ENCODE results near the gene DTD2.
"Not testable (repeated sequence)": the region's sequence is repeated elsewhere in the genome, so short reads cannot be mapped to it uniquely, and the experiment has no call there.

DTD2 gene

DNA sequence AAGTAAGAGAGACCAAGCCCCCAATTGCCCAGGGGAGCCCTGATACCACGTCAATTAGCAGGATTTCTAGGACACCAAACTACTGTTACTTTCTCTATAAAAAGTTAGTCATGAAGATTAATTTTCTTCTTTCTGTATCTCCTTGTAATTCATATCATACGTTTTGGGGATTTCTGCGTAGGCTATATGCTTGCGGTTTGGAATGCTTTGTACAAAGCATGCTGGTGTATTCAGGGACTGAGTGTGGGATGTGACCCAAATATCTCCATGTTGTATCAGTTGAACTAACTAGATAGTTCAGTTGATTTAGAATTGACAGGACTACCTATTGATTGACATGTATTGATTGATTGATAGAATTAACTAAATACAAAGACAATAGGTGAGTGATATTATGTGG, 22.9 kb upstream of the DTD2 start:
- Histone ChIP-seq H3K27ac (no peak overlapping the region), H3K4me3 (no peak overlapping the region), H3K36me3 (ENCODE audit: insufficient read depth, low read length) (no peaks in the 10 kb centered on the region), H3K9me3 (ENCODE audit: low read depth, low read length) (no peaks in the 10 kb centered on the region), H3K9ac (ENCODE audit: insufficient read length) (no peak overlapping the region)
- TF ChIP-seq FOXP2 (optimal IDR thresholded peaks at IDR 0.05; ENCODE audit: control extremely low read depth, extremely low read length, insufficient read depth) (no peak), EZH2 (IDR thresholded peaks at IDR 0.05) (no peak), POLR2AphosphoS5 (IDR thresholded peaks at IDR 0.05; ENCODE audit: borderline replicate concordance, low read depth, low read length) (no peak)
- no peak for DNase-seq (ENCODE audit: low read depth, low spot score)

DNA sequence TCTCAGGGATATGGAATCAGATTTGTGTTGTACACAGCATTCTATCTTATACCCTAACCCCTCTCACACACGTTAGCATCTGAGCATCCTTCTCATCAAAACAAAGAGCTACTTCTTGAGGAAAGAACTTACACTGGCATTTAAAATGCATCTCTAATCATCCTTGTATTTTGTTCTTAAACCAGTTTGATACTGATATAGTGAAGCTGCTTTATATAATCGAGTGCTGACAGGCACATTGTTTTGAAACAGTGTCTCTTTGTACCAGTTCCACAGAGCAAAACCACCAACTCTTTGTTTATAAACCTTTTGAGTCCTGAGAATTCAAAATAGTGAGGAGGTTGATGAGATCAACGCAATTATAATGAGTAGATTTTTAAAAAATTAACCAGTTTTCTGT, 21.7 kb upstream of the DTD2 start:
- Histone ChIP-seq H3K9ac (ENCODE audit: insufficient read length) (no peak overlapping the region), H3K9me3 (ENCODE audit: low read depth, low read length) (0 out of 2 replicates have a peak, but pooled peaks cover 3% of the 10 kb centered on the region), H3K4me3 (no peak overlapping the region), H3K27ac (no peak overlapping the region), H3K36me3 (ENCODE audit: insufficient read depth, low read length) (no peaks in the 10 kb centered on the region)
- no peak for DNase-seq (ENCODE audit: low read depth, low spot score)
- no peak for TF ChIP-seq POLR2AphosphoS5 (IDR thresholded peaks at IDR 0.05; ENCODE audit: borderline replicate concordance, low read depth, low read length)
- no peak for TF ChIP-seq EZH2 (IDR thresholded peaks at IDR 0.05)
- no peak for TF ChIP-seq FOXP2 (optimal IDR thresholded peaks at IDR 0.05; ENCODE audit: control extremely low read depth, extremely low read length, insufficient read depth)

DNA sequence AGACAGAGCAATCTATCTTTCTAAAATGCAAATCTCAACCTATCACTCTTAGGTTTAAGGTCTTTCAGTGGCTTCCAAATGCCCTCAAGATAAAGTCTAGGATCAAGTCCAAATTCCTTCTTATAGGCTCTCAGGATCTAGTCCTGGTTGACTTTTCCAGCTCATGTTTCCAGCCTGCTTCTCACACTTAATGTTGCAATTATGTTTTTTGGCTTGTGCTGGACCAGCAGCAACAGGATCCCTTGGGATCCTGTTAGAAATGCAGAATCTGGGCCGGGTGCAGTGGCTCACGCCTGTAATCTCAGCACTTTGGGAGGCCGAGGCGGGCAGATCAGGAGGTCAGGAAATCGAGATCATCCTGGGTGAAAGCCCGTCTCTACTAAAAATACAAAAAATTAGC, 19.9 kb upstream of the DTD2 start:
- Histone ChIP-seq H3K4me3 (no peak overlapping the region), H3K27ac (no peak overlapping the region), H3K9ac (ENCODE audit: insufficient read length) (no peak overlapping the region), H3K9me3 (ENCODE audit: low read depth, low read length) (0 out of 2 replicates have a peak, but pooled peaks cover 3% of the 10 kb centered on the region), H3K36me3 (ENCODE audit: insufficient read depth, low read length) (no peaks in the 10 kb centered on the region)
- TF ChIP-seq POLR2AphosphoS5 (IDR thresholded peaks at IDR 0.05; ENCODE audit: borderline replicate concordance, low read depth, low read length): no peak
- TF ChIP-seq FOXP2 (optimal IDR thresholded peaks at IDR 0.05; ENCODE audit: control extremely low read depth, extremely low read length, insufficient read depth): no peak
- no peak for TF ChIP-seq EZH2 (IDR thresholded peaks at IDR 0.05)
- DNase-seq (ENCODE audit: low read depth, low spot score): no peak

DNA sequence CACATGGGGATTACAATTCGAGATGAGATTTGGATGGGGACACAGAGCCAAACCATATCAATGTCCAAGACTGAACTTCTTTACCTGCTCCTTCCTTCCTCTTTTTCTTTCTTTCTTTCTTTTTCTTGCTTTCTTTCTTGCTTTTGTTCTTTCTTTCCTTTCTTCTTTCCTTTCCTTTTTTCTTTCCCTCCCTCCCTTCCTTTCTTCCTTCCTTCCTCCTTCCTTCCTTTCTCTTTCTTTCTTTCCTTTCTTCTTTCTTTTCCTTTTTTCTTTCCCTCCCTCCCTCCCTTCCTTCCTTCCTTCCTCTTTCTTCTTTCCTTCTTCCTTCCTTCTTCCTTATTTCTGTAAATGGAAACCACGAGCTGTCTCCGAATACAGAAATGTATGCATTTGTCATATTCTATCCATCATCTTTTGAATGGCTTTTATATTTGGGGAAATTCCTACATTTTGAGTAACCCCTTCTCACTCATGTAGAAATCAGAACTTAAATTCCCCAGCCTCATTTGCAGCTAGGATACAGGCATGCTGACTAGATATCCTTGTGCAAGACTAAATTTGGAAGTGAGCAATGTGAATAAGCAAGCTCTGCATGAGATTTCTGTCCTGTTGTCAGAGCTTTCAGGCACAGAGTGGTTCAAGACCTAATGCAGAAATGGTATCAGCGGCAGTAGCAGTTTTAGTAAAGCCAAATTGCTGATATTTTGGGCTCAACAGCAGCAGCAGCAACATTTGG, 19.0 kb upstream of the DTD2 start:
- no peak for DNase-seq (ENCODE audit: low read depth, low spot score)
- TF ChIP-seq FOXP2 (optimal IDR thresholded peaks at IDR 0.05; ENCODE audit: control extremely low read depth, extremely low read length, insufficient read depth): no peak
- TF ChIP-seq POLR2AphosphoS5 (IDR thresholded peaks at IDR 0.05; ENCODE audit: borderline replicate concordance, low read depth, low read length): no peak
- TF ChIP-seq EZH2 (IDR thresholded peaks at IDR 0.05): no peak
- Histone ChIP-seq H3K9me3 (ENCODE audit: low read depth, low read length) (0 out of 2 replicates have a peak, but pooled peaks cover 3% of the 10 kb centered on the region), H3K9ac (ENCODE audit: insufficient read length) (no peak overlapping the region), H3K4me3 (no peak overlapping the region), H3K36me3 (ENCODE audit: insufficient read depth, low read length) (no peaks in the 10 kb centered on the region), H3K27ac (no peak overlapping the region)

DNA sequence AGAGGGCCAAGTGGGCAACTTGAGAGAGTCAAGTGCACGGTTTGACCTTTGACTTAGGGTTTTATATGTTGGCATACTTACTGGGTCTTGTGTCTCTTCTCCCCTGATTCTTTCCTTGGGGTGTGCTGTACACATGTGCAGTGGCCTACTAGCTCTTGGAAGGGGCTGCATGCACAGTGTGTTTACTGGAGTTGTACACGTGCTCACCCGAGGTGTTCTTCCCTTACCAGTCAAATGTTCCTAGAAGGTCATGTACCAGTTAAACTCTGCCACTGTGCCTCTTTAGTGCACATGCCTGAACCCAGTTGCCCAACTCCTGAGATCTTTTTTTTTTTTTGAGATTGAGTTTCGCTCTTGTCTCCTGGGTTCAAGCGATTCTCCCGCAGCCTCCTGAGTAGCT, 9.2 kb upstream of the DTD2 start:
- TF ChIP-seq FOXP2 (optimal IDR thresholded peaks at IDR 0.05; ENCODE audit: control extremely low read depth, extremely low read length, insufficient read depth): no peak
- no peak for TF ChIP-seq POLR2AphosphoS5 (IDR thresholded peaks at IDR 0.05; ENCODE audit: borderline replicate concordance, low read depth, low read length)
- TF ChIP-seq EZH2 (IDR thresholded peaks at IDR 0.05): no peak
- no peak for DNase-seq (ENCODE audit: low read depth, low spot score)
- Histone ChIP-seq H3K36me3 (ENCODE audit: insufficient read depth, low read length) (no peaks in the 10 kb centered on the region), H3K4me3 (no peak overlapping the region), H3K9me3 (ENCODE audit: low read depth, low read length) (no peaks in the 10 kb centered on the region), H3K27ac (no peak overlapping the region), H3K9ac (ENCODE audit: insufficient read length) (no peak overlapping the region)

DNA sequence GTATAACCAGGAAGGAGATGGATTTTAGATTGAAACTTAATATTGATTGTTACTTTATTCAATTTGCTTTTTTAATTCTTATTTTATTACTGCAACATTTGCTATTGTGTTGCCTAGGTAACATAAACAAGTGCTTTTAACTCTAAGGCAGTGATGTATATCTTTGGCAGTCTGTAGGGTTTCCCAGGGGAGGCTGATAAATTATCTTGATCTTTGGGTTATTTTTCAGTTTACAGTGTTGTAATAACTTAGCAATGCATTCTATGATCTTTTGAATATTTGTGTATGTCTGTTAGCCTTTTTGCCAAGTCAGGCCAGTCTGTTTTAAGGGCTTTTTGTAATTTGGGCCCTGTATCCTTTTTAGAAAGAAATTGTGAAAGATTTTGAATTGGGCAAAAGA, 7.8 kb upstream of the DTD2 start:
- DNase-seq (ENCODE audit: low read depth, low spot score): no peak
- H3K9ac ChIP-seq (ENCODE audit: insufficient read length): no peak overlapping the region
- TF ChIP-seq FOXP2 (optimal IDR thresholded peaks at IDR 0.05; ENCODE audit: control extremely low read depth, extremely low read length, insufficient read depth) (no peak), POLR2AphosphoS5 (IDR thresholded peaks at IDR 0.05; ENCODE audit: borderline replicate concordance, low read depth, low read length) (no peak), EZH2 (IDR thresholded peaks at IDR 0.05) (no peak)
- no peak overlapping the region for H3K4me3 ChIP-seq
- no peak overlapping the region for H3K27ac ChIP-seq
- H3K9me3 ChIP-seq (ENCODE audit: low read depth, low read length): no peaks in the 10 kb centered on the region
- H3K36me3 ChIP-seq (ENCODE audit: insufficient read depth, low read length): no peaks in the 10 kb centered on the region

DNA sequence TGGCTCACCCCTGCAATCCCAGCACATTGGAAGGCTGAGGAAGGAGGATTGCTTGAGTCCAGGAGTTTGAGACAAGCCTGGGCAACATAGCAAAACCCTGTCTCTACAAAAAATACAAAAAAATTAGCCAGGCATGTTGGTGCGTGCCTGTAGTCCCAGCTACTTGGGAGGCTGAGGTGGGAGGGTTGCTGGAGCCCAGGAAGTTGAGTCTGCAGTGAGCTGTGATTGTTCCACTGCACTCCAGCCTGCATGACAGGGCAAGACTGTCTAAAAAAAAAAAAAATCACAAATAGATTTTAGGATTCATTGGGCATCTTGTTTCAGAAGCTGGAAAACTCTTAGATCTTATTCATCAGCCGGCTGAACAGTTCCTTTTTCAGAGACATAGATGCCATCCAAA, 5.1 kb upstream of the DTD2 start:
- H3K4me3 ChIP-seq; H3K36me3 ChIP-seq (ENCODE audit: insufficient read depth, low read length); H3K9ac ChIP-seq (ENCODE audit: insufficient read length); H3K27ac ChIP-seq; H3K9me3 ChIP-seq (ENCODE audit: low read depth, low read length); DNase-seq (ENCODE audit: low read depth, low spot score): not testable (repeated sequence)

DNA sequence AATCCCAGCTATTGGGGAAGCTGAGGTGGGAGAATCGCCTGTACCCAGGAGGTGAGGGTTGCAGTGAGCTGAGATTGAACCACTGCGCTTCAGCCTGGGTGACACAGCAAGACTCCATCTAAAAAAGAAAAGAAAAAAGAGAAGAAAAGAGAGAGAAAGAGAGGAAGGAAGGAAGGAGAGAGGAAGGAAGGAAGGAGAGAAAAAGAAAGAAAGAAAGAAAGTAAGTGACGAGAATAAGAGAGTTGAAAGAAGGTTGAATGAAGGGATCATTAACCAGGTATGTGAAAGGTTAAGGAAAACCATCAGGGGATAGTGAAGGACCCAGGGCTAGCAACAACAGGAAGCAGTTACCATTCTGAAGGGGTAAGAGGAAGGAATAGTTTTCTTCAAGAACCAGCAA, 4.2 kb upstream of the DTD2 start:
- H3K4me3 ChIP-seq: no peak overlapping the region
- H3K9ac ChIP-seq (ENCODE audit: insufficient read length): no peak overlapping the region
- TF ChIP-seq EZH2 (IDR thresholded peaks at IDR 0.05): no peak
- no peak for TF ChIP-seq FOXP2 (optimal IDR thresholded peaks at IDR 0.05; ENCODE audit: control extremely low read depth, extremely low read length, insufficient read depth)
- no peak for TF ChIP-seq POLR2AphosphoS5 (IDR thresholded peaks at IDR 0.05; ENCODE audit: borderline replicate concordance, low read depth, low read length)
- DNase-seq (ENCODE audit: low read depth, low spot score): no peak
- no peaks in the 10 kb centered on the region for H3K36me3 ChIP-seq (ENCODE audit: insufficient read depth, low read length)
- H3K9me3 ChIP-seq (ENCODE audit: low read depth, low read length): no peaks in the 10 kb centered on the region
- H3K27ac ChIP-seq: no peak overlapping the region
